NCI-H128 (cell line): ENCODE results near the gene NPM1.

Experiments used
- DNase-seq: peaks from one replicate; lab custom pipeline; 2025; ENCODE audit not compliant: unreplicated experiment; lab: John Stamatoyannopoulos, UW

Gene NPM1

GRCh38 chr5:171427318-171428167 is 39.9 kb downstream of the NPM1 start:
- DNase-seq = no peak

- no peak for DNase-seq
Measured at GRCh38 chr5:171428168-171428696, 40.6 kb downstream of the NPM1 start.

- DNase-seq = no peak
Measured at GRCh38 chr5:171428809-171429542, 41.3 kb downstream of the NPM1 start.

- no peak for DNase-seq
Measured at GRCh38 chr5:171429543-171429910, 41.9 kb downstream of the NPM1 start.

- no peak for DNase-seq
Measured at GRCh38 chr5:171431251-171431777, 43.7 kb downstream of the NPM1 start.

- no peak for DNase-seq
Measured at GRCh38 chr5:171432076-171432475, 44.4 kb downstream of the NPM1 start.

- DNase-seq = no peak
Measured at GRCh38 chr5:171432583-171433351, 45.1 kb downstream of the NPM1 start.

GRCh38 chr5:171433352-171433698 is 45.7 kb downstream of the NPM1 start:
- no peak for DNase-seq

GRCh38 chr5:171433982-171434676 is 46.5 kb downstream of the NPM1 start:
- no peak for DNase-seq

GRCh38 chr5:171434874-171435273 is 47.2 kb downstream of the NPM1 start:
- DNase-seq = no peak

GRCh38 chr5:171435908-171436307 is 48.3 kb downstream of the NPM1 start:
- no peak for DNase-seq

GRCh38 chr5:171436804-171437285 is 49.2 kb downstream of the NPM1 start:
- no peak for DNase-seq

GRCh38 chr5:171437286-171437821 is 49.7 kb downstream of the NPM1 start:
- DNase-seq = no peak

- DNase-seq = no peak
Measured at GRCh38 chr5:171438738-171439137, 51.1 kb downstream of the NPM1 start.

- no peak for DNase-seq
Measured at GRCh38 chr5:171441246-171441791, 53.7 kb downstream of the NPM1 start.

GRCh38 chr5:171442287-171443042 is 54.8 kb downstream of the NPM1 start:
- DNase-seq = no peak

- DNase-seq = no peak
Measured at GRCh38 chr5:171444582-171444981, 56.9 kb downstream of the NPM1 start.

- DNase-seq = no peak
Measured at GRCh38 chr5:171445644-171446516, 58.2 kb downstream of the NPM1 start.
